Transverse colon (tissue), 4 donors: ENCODE measurements around the gene F10. TPM values are rescaled to one million over a fixed set of nuclear protein-coding genes. Genes with fewer than 3 reads are reported as not detected.

Experiments used
- DNase-seq: peaks from one replicate; pipeline ENCODE4 v3.0.0-alpha.2; 2019
- H3K27ac ChIP-seq, 4 donors: fragments of 200-600 bp; sonication (generic); 2 replicates each; pipeline ENCODE4 v1.5.1; 2016 to 2018; ENCODE audit warnings: inconsistent platforms in 4 of 4
- H3K27me3 ChIP-seq: fragments of 200-600 bp; sonication (generic); 2 replicates; pipeline ENCODE4 v1.5.1; 2017; ENCODE audit warnings: inconsistent platforms
- H3K36me3 ChIP-seq, 4 donors: fragments of 200-600 bp; sonication (generic); 2 replicates each; pipeline ENCODE4 v1.5.1; 2017 to 2019; ENCODE audit warnings: inconsistent platforms in 4 of 4
- H3K4me1 ChIP-seq, 4 donors: fragments of 200-600 bp; sonication (generic); 2 replicates each; pipeline ENCODE4 v1.5.1; 2017 to 2020; ENCODE audit warnings: inconsistent platforms in 4 of 4
- H3K4me3 ChIP-seq, 4 donors: fragments of 200-600 bp; sonication (generic); 1 replicate in 1 of 4; 2 replicates in 3 of 4; pipeline versions ENCODE4 v1.5.1 to v1.6.1; 2017 to 2019; ENCODE audit warnings: inconsistent platforms in 4 of 4
- H3K9me3 ChIP-seq, 2 donors: fragments of 200-600 bp; sonication (generic); 2 replicates each; pipeline ENCODE4 v1.5.1; 2017 to 2019; ENCODE audit warnings: inconsistent platforms in 2 of 2
- CTCF ChIP-seq, 5 experiments: fragments of 200-600 bp in 3 of 5; fragments of 450-650 bp in 2 of 5; sonication (generic) in 3 of 5; IDR thresholded peaks; 1 replicate in 2 of 5; 2 replicates in 3 of 5; pipeline ENCODE4 v1.5.1; 2016 to 2017; ENCODE audit warnings: antibody characterized with exemption in 5 of 5, inconsistent platforms in 3 of 5, mild to moderate bottlenecking in 2 of 5, moderate library complexity in 1 of 5
- EP300 ChIP-seq: sonication (generic); formaldehyde crosslinking; IDR thresholded peaks from one replicate; pipeline ENCODE4 v1.6.1; 2017; ENCODE audit warnings: antibody characterized with exemption, low read depth
- POLR2A ChIP-seq: fragments of 450-650 bp; IDR thresholded peaks from one replicate; pipeline ENCODE4 v1.6.1; 2016; ENCODE audit warnings: antibody characterized with exemption, mild to moderate bottlenecking, moderate library complexity
- POLR2AphosphoS5 ChIP-seq, 3 donors: sonication (generic); formaldehyde crosslinking; IDR thresholded peaks; one replicate each; pipeline ENCODE4 v1.6.1; 2016; ENCODE audit warnings: antibody characterized with exemption in 3 of 3
- WGBS, 2 donors: methylation state at CpG; one replicate each; pipeline ENCODE4 v1.1.5; 2018; ENCODE audit warnings: low coverage in 1 of 2; 5-methylcytosine and 5-hydroxymethylcytosine counted together
- in situ Hi-C, 4 donors: fragments of 200-750 bp; cut with MboI; loops; one replicate each; pipeline versions ENCODE4 v1.15.0 to v1.15.1; 2017; ENCODE audit warnings: low sequenced_read_pairs in 3 of 4, low pct_ligation_motif_present in 1 of 4, low pct_unique_long_range_greater_than_20kb in 1 of 4
- intact Hi-C: fragments of 100-400 bp; cut with DNase I; formaldehyde crosslinking; loops from one replicate; pipeline ENCODE4 v1.15.1; 2023; ENCODE audit warnings: low total_unique reads
- total RNA-seq, 4 donors: library from RNA; depleted of rRNA; stranded (reverse); fragments of >200 nt; gene quantifications; one replicate each; pipeline ENCODE4 v1.1.0, GENCODE V29; 2016

F10 gene
- total RNA-seq, 4 donors from 2014 or later, result 0.60 to 4.6 (median 3.4) TPM

- peaks cover 0 to 34% (median 12%) of the 10 kb centered on the region in 4 donors for H3K36me3 ChIP-seq
- intact Hi-C loops (no loop called here), in situ Hi-C loops (no loop called here)
- WGBS, 2 donors, result 52 to 80% methylated on average over 2 to 5 of the region's 5 CpGs
- H3K9me3 ChIP-seq, result no peaks in the 10 kb centered on the region
- H3K4me3 ChIP-seq, result no peak overlapping the region
- no peaks in the 10 kb centered on the region for H3K27me3 ChIP-seq
- H3K4me1 ChIP-seq, result peaks cover 0 to 10% (median 5%) of the 10 kb centered on the region in 4 donors
- H3K27ac ChIP-seq, result no peak overlapping the region
- DNase-seq, result peak; percentile 35
- TF ChIP-seq POLR2AphosphoS5 (IDR thresholded peaks at IDR 0.05), result no peak
Measured at GRCh38 chr13:113176280-113176679, 53.7 kb downstream of the F10 start.

- Histone ChIP-seq H3K4me3 (no peak overlapping the region), H3K27ac (no peak overlapping the region), H3K27me3 (no peaks in the 10 kb centered on the region), H3K4me1 (peaks cover 0 to 10% (median 5%) of the 10 kb centered on the region in 4 donors), H3K36me3 (peaks cover 0 to 36% (median 12%) of the 10 kb centered on the region in 4 donors), H3K9me3 (no peaks in the 10 kb centered on the region)
- intact Hi-C loops, result no loop called here
- DNase-seq, result no peak
- TF ChIP-seq EP300, result no peak
- in situ Hi-C loops, result no loop called here
- WGBS, 2 donors, result 96 to 100% methylated on average over 1 to 14 of the region's 14 CpGs
Measured at GRCh38 chr13:113176822-113177221, 54.2 kb downstream of the F10 start.

GRCh38 chr13:113178070-113178895, 55.7 kb downstream of the F10 start:
- in situ Hi-C loops, result no loop called here

GRCh38 chr13:113178896-113179167, 56.2 kb downstream of the F10 start:
- WGBS, 2 donors, result 84 to 94% methylated on average over 2 to 3 of the region's 3 CpGs
- H3K4me1 ChIP-seq, result peaks cover 0 to 10% (median 5%) of the 10 kb centered on the region in 4 donors
- H3K9me3 ChIP-seq, result no peaks in the 10 kb centered on the region
- no peaks in the 10 kb centered on the region for H3K27me3 ChIP-seq
- in situ Hi-C loops, result no loop called here
- no peak overlapping the region for H3K27ac ChIP-seq
- no peak for DNase-seq
- intact Hi-C loops, result no loop called here
- H3K4me3 ChIP-seq, result no peak overlapping the region
- no peak for TF ChIP-seq POLR2AphosphoS5 (IDR thresholded peaks at IDR 0.05)
- TF ChIP-seq POLR2A, result no peak
- no peak for TF ChIP-seq EP300
- TF ChIP-seq CTCF (IDR thresholded peaks at IDR 0.05), result no peak
- peaks cover 0 to 48% (median 15%) of the 10 kb centered on the region in 4 donors for H3K36me3 ChIP-seq

More at GRCh38 chr13:113178070-113178895, 55.7 kb downstream of the F10 start:
- Histone ChIP-seq H3K4me1 (peaks cover 0 to 10% (median 5%) of the 10 kb centered on the region in 4 donors), H3K27me3 (no peaks in the 10 kb centered on the region), H3K36me3 (peaks cover 0 to 42% (median 12%) of the 10 kb centered on the region in 4 donors), H3K4me3 (no peak overlapping the region), H3K27ac (no peak overlapping the region), H3K9me3 (no peaks in the 10 kb centered on the region)
- intact Hi-C loops, result no loop called here
- DNase-seq, result no peak
- TF ChIP-seq POLR2AphosphoS5 (IDR thresholded peaks at IDR 0.05), result no peak
- no peak for TF ChIP-seq CTCF (IDR thresholded peaks at IDR 0.05)
- TF ChIP-seq EP300, result no peak
- no peak for TF ChIP-seq POLR2A
- 87 to 91% methylated on average over 6 to 25 of the region's 25 CpGs for WGBS, 2 donors

GRCh38 chr13:113179374-113180230, 57.0 kb downstream of the F10 start:
- peaks cover 0 to 54% (median 19%) of the 10 kb centered on the region in 4 donors for H3K36me3 ChIP-seq
- 87 to 100% methylated on average over 3 to 28 of the region's 28 CpGs for WGBS, 2 donors
- DNase-seq, result no peak
- no peaks in the 10 kb centered on the region for H3K9me3 ChIP-seq
- no peak overlapping the region for H3K4me3 ChIP-seq
- no peaks in the 10 kb centered on the region for H3K27me3 ChIP-seq
- intact Hi-C loops, result no loop called here
- TF ChIP-seq EP300, result no peak
- TF ChIP-seq CTCF (IDR thresholded peaks at IDR 0.05), result no peak
- in situ Hi-C loops, result no loop called here
- H3K4me1 ChIP-seq, result peaks cover 0 to 10% (median 5%) of the 10 kb centered on the region in 4 donors
- H3K27ac ChIP-seq, result no peak overlapping the region
